Astrocyte (in vitro differentiated cells and primary cell): ENCODE measurements around the gene KIF3B. TPM values are rescaled to one million over a fixed set of nuclear protein-coding genes. Genes with fewer than 3 reads are reported as not detected.

Experiments used
- DNase-seq: peaks from one replicate; pipeline ENCODE4 v3.0.0-alpha.2; 2010; ENCODE audit warnings: low read depth
- FAIRE-seq: peaks from 2 replicates; lab custom pipeline; 2011; peaks lifted over from hg19 to GRCh38; lab: Jason Lieb, UNC
- H2AFZ ChIP-seq: 2 replicates; pipeline ENCODE4 v1.6.0; 2012; ENCODE audit warnings: low read depth, low read length, inconsistent platforms
- H3K27ac ChIP-seq: 2 replicates; pipeline ENCODE4 v1.5.1; 2011; ENCODE audit warnings: low read depth, low read length, inconsistent platforms
- H3K27me3 ChIP-seq: 2 replicates; pipeline ENCODE4 v1.6.0; 2011; ENCODE audit warnings: low read length, inconsistent platforms; ENCODE audit not compliant: insufficient read depth
- H3K36me3 ChIP-seq: 2 replicates; pipeline ENCODE4 v1.5.1; 2011; ENCODE audit warnings: low read length, inconsistent platforms; ENCODE audit not compliant: insufficient read depth
- H3K4me1 ChIP-seq: 2 replicates; pipeline ENCODE4 v1.5.1; 2011; ENCODE audit warnings: low read length, inconsistent platforms; ENCODE audit not compliant: insufficient read depth
- H3K4me2 ChIP-seq: 2 replicates; pipeline ENCODE4 v1.6.0; 2012; ENCODE audit warnings: low read length, inconsistent platforms
- H3K4me3 ChIP-seq: 2 replicates; pipeline ENCODE4 v1.5.1; 2011; ENCODE audit warnings: low read depth, mild to moderate bottlenecking, low read length, inconsistent platforms; ENCODE audit not compliant: insufficient read depth
- H3K79me2 ChIP-seq: 2 replicates; pipeline ENCODE4 v1.6.0; 2012; ENCODE audit warnings: mild to moderate bottlenecking, low read length, inconsistent platforms; ENCODE audit not compliant: insufficient read depth
- H3K9ac ChIP-seq: 2 replicates; pipeline ENCODE4 v1.6.0; 2012; ENCODE audit warnings: mild to moderate bottlenecking, low read length, inconsistent platforms
- H3K9me3 ChIP-seq: 2 replicates; pipeline ENCODE4 v1.5.1; 2012; ENCODE audit warnings: low read depth, mild to moderate bottlenecking, low read length, inconsistent platforms; ENCODE audit not compliant: insufficient read depth
- H4K20me1 ChIP-seq: 2 replicates; pipeline ENCODE4 v1.6.0; 2012; ENCODE audit warnings: low read length, inconsistent platforms; ENCODE audit not compliant: insufficient read depth
- H3K27ac Mint-ChIP-seq: one replicate; pipeline ENCODE4 v1.8.0; 2021; ENCODE audit warnings: mild to moderate bottlenecking, mixed read lengths; ENCODE audit not compliant: unreplicated experiment
- H3K27me3 Mint-ChIP-seq: one replicate; pipeline ENCODE4 v1.8.0; 2021; ENCODE audit warnings: low read depth, mixed read lengths; ENCODE audit not compliant: unreplicated experiment
- H3K36me3 Mint-ChIP-seq: one replicate; pipeline ENCODE4 v1.8.0; 2021; ENCODE audit warnings: low read depth, mixed read lengths; ENCODE audit not compliant: unreplicated experiment
- H3K4me1 Mint-ChIP-seq: one replicate; pipeline ENCODE4 v1.8.0; 2021; ENCODE audit warnings: low read depth, mixed read lengths; ENCODE audit not compliant: unreplicated experiment
- H3K4me3 Mint-ChIP-seq: one replicate; pipeline ENCODE4 v1.8.0; 2021; ENCODE audit warnings: mild to moderate bottlenecking, moderate library complexity, mixed read lengths; ENCODE audit not compliant: unreplicated experiment
- H3K9me3 Mint-ChIP-seq: one replicate; pipeline ENCODE4 v1.8.0; 2021; ENCODE audit warnings: mild to moderate bottlenecking, mixed read lengths; ENCODE audit not compliant: unreplicated experiment
- CTCF ChIP-seq: IDR thresholded peaks from 2 replicates; pipeline ENCODE4 v1.5.1; 2011; ENCODE audit warnings: low read depth, mild to moderate bottlenecking, inconsistent platforms, low read length, moderate library complexity; ENCODE audit not compliant: insufficient read depth
- EZH2 ChIP-seq: IDR thresholded peaks from 2 replicates; pipeline ENCODE4 v1.6.1; 2012; ENCODE audit warnings: mild to moderate bottlenecking, low read length, inconsistent platforms; ENCODE audit not compliant: insufficient read depth
- total RNA-seq: library from RNA; stranded (reverse); gene quantifications from 2 replicates; pipeline ENCODE4 v1.2.1, GENCODE V29; 2021

The KIF3B gene
- total RNA-seq, 1 donor from 2014 or later: 28.5 TPM

- Mint-ChIP-seq H3K27ac (no peak overlapping the region), H3K27me3 (no peaks in the 10 kb centered on the region), H3K36me3 (peaks cover 2% of the 10 kb centered on the region), H3K4me3 (no peak overlapping the region), H3K4me1 (peaks cover 4% of the 10 kb centered on the region), H3K9me3 (no peaks in the 10 kb centered on the region)
- no peaks in the 10 kb centered on the region for H3K36me3 ChIP-seq
- H3K4me2 ChIP-seq: no peak overlapping the region
- no peak overlapping the region for H3K4me3 ChIP-seq
- no peak overlapping the region for H2AFZ ChIP-seq
- H4K20me1 ChIP-seq: no peaks in the 10 kb centered on the region
- no peak overlapping the region for H3K9ac ChIP-seq
- no peaks in the 10 kb centered on the region for H3K27me3 ChIP-seq
- DNase-seq (no peak), FAIRE-seq (no peak)
- H3K79me2 ChIP-seq: no peaks in the 10 kb centered on the region
- no peak overlapping the region for H3K27ac ChIP-seq
- TF ChIP-seq CTCF: no peak
- TF ChIP-seq EZH2: no peak
- no peaks in the 10 kb centered on the region for H3K9me3 ChIP-seq
- peaks cover 6% of the 10 kb centered on the region for H3K4me1 ChIP-seq
Measured at GRCh38 chr20:32344835-32345506, 67.5 kb downstream of the KIF3B start.

GRCh38 chr20:32348207-32348606, 70.8 kb downstream of the KIF3B start:
- H3K79me2 ChIP-seq: no peaks in the 10 kb centered on the region
- H3K4me2 ChIP-seq: no peak overlapping the region
- H3K27me3 ChIP-seq: no peaks in the 10 kb centered on the region
- no peak overlapping the region for H3K27ac Mint-ChIP-seq
- no peak overlapping the region for H3K9ac ChIP-seq
- H3K4me1 ChIP-seq: no peaks in the 10 kb centered on the region
- DNase-seq (no peak), FAIRE-seq (no peak)
- no peaks in the 10 kb centered on the region for H3K9me3 Mint-ChIP-seq
- H2AFZ ChIP-seq: no peak overlapping the region
- TF ChIP-seq EZH2: no peak
- no peak for TF ChIP-seq CTCF
- H4K20me1 ChIP-seq: no peaks in the 10 kb centered on the region
- H3K4me3 ChIP-seq: no peak overlapping the region
- no peak overlapping the region for H3K27ac ChIP-seq
- H3K4me1 Mint-ChIP-seq: no peaks in the 10 kb centered on the region
- H3K27me3 Mint-ChIP-seq: no peaks in the 10 kb centered on the region
- H3K36me3 Mint-ChIP-seq: peaks cover 2% of the 10 kb centered on the region
- H3K9me3 ChIP-seq: no peaks in the 10 kb centered on the region
- H3K4me3 Mint-ChIP-seq: no peak overlapping the region
- no peaks in the 10 kb centered on the region for H3K36me3 ChIP-seq

- FAIRE-seq: no peak
- Mint-ChIP-seq H3K4me3 (no peak overlapping the region), H3K27me3 (no peaks in the 10 kb centered on the region), H3K27ac (no peak overlapping the region), H3K36me3 (peaks cover 2% of the 10 kb centered on the region), H3K4me1 (peaks cover 11% of the 10 kb centered on the region), H3K9me3 (no peaks in the 10 kb centered on the region)
- Histone ChIP-seq H3K4me1 (peaks cover 8% of the 10 kb centered on the region), H3K27me3 (no peaks in the 10 kb centered on the region), H3K27ac (no peak overlapping the region), H4K20me1 (no peaks in the 10 kb centered on the region), H3K79me2 (no peaks in the 10 kb centered on the region), H3K4me2 (no peak overlapping the region), H2AFZ (no peak overlapping the region), H3K9ac (no peak overlapping the region), H3K36me3 (no peaks in the 10 kb centered on the region), H3K9me3 (no peaks in the 10 kb centered on the region), H3K4me3 (no peak overlapping the region)
- TF ChIP-seq EZH2: no peak
- no peak for TF ChIP-seq CTCF
- no peak for DNase-seq
Measured at GRCh38 chr20:32350421-32350820, 73.0 kb downstream of the KIF3B start.
